ENCODE measurements around the gene CHRNA4.
"Not testable (repeated sequence)": the region's sequence is repeated elsewhere in the genome, so short reads cannot be mapped to it uniquely, and the experiment has no call there.

Gene CHRNA4

GRCh38 chr20:63306673-63307537 lies 54.2 kb downstream of the CHRNA4 start:
- DNase-seq = no peak

- not testable (repeated sequence) for DNase-seq
Observed at GRCh38 chr20:63305933-63306672, 55.0 kb downstream of the CHRNA4 start.

- DNase-seq = no peak
Observed at GRCh38 chr20:63305393-63305792, 55.8 kb downstream of the CHRNA4 start.

- DNase-seq = no peak
Observed at GRCh38 chr20:63303095-63303666, 58.0 kb downstream of the CHRNA4 start.

- DNase-seq = no peak
Observed at GRCh38 chr20:63301671-63302070, 59.5 kb downstream of the CHRNA4 start.

GRCh38 chr20:63298731-63299312 lies 62.3 kb downstream of the CHRNA4 start:
- no peak for DNase-seq

- no peak for DNase-seq
Observed at GRCh38 chr20:63297796-63298572, 63.2 kb downstream of the CHRNA4 start.

GRCh38 chr20:63297371-63297781 lies 63.8 kb downstream of the CHRNA4 start:
- DNase-seq = no peak

- DNase-seq = no peak
Observed at GRCh38 chr20:63296531-63297299, 64.4 kb downstream of the CHRNA4 start.

GRCh38 chr20:63295846-63296245 lies 65.3 kb downstream of the CHRNA4 start:
- DNase-seq = no peak

GRCh38 chr20:63295422-63295821 lies 65.7 kb downstream of the CHRNA4 start:
- no peak for DNase-seq

GRCh38 chr20:63295018-63295417 lies 66.1 kb downstream of the CHRNA4 start:
- DNase-seq = no peak

GRCh38 chr20:63294536-63294900 lies 66.6 kb downstream of the CHRNA4 start:
- no peak for DNase-seq

GRCh38 chr20:63293871-63294535 lies 67.1 kb downstream of the CHRNA4 start:
- DNase-seq = no peak

GRCh38 chr20:63293456-63293855 lies 67.7 kb downstream of the CHRNA4 start:
- no peak for DNase-seq
